Measurements from ENCODE around the gene NANOS2.

Gene NANOS2

GRCh38 chr19:45927565-45928261 is 13.1 kb upstream of the NANOS2 start:
- peak; percentile 98 for ATAC-seq

GRCh38 chr19:45924891-45925447 is 10.4 kb upstream of the NANOS2 start:
- TF ChIP-seq ZC3H10 (CRISPR knock-in tag; IDR thresholded peaks at IDR 0.05) (no peak), TSHZ2 (CRISPR knock-in tag; IDR thresholded peaks at IDR 0.05) (no peak), POU6F1 (CRISPR knock-in tag; IDR thresholded peaks at IDR 0.05; ENCODE audit: borderline replicate concordance, low read depth) (no peak), OSR1 (CRISPR knock-in tag; IDR thresholded peaks at IDR 0.05) (no peak), PPARA (CRISPR knock-in tag; IDR thresholded peaks at IDR 0.05; ENCODE audit: borderline replicate concordance) (no peak), ZNF565 (CRISPR knock-in tag; conservative IDR thresholded peaks at IDR 0.05; ENCODE audit: low read depth) (no peak)

More at GRCh38 chr19:45927565-45928261, 13.1 kb upstream of the NANOS2 start:
- TF ChIP-seq BACH2 (CRISPR knock-in tag; IDR thresholded peaks at IDR 0.05; ENCODE audit: borderline replicate concordance) (no peak), ESRRG (CRISPR knock-in tag; IDR thresholded peaks at IDR 0.05) (no peak), GLIS3 (CRISPR knock-in tag; IDR thresholded peaks at IDR 0.05) (no peak), ZC3H10 (CRISPR knock-in tag; IDR thresholded peaks at IDR 0.05) (no peak), ZNF8 (CRISPR knock-in tag; IDR thresholded peaks at IDR 0.05) (no peak), CSDC2 (CRISPR knock-in tag; IDR thresholded peaks at IDR 0.05) (no peak), PPARA (CRISPR knock-in tag; IDR thresholded peaks at IDR 0.05; ENCODE audit: borderline replicate concordance) (no peak), RARB (CRISPR knock-in tag; IDR thresholded peaks at IDR 0.05) (no peak)

GRCh38 chr19:45922281-45922680 is 7.7 kb upstream of the NANOS2 start:
- 0 out of 3 replicates have a peak, but pooled peaks have one; percentile 40 for ATAC-seq
- no peak for TF ChIP-seq ZNF565 (CRISPR knock-in tag; conservative IDR thresholded peaks at IDR 0.05; ENCODE audit: low read depth)

More at GRCh38 chr19:45924891-45925447, 10.4 kb upstream of the NANOS2 start:
- no peak for ATAC-seq

- TF ChIP-seq ZNF565 (CRISPR knock-in tag; conservative IDR thresholded peaks at IDR 0.05; ENCODE audit: low read depth) (no peak), CSDC2 (CRISPR knock-in tag; IDR thresholded peaks at IDR 0.05) (no peak), GLIS3 (CRISPR knock-in tag; IDR thresholded peaks at IDR 0.05) (no peak), ZFP3 (CRISPR knock-in tag; IDR thresholded peaks at IDR 0.05) (no peak), CSRNP3 (CRISPR knock-in tag; IDR thresholded peaks at IDR 0.05) (no peak), RARB (CRISPR knock-in tag; IDR thresholded peaks at IDR 0.05) (no peak), TCF4 (CRISPR knock-in tag; IDR thresholded peaks at IDR 0.05; ENCODE audit: borderline replicate concordance) (no peak), OSR1 (CRISPR knock-in tag; IDR thresholded peaks at IDR 0.05) (no peak), PATZ1 (CRISPR knock-in tag; IDR thresholded peaks at IDR 0.05; ENCODE audit: borderline replicate concordance) (no peak), ESRRG (CRISPR knock-in tag; IDR thresholded peaks at IDR 0.05) (no peak), TSHZ2 (CRISPR knock-in tag; IDR thresholded peaks at IDR 0.05) (no peak), SNAI2 (CRISPR knock-in tag; IDR thresholded peaks at IDR 0.05) (no peak), PPARA (CRISPR knock-in tag; IDR thresholded peaks at IDR 0.05; ENCODE audit: borderline replicate concordance) (no peak), POU6F1 (CRISPR knock-in tag; IDR thresholded peaks at IDR 0.05; ENCODE audit: borderline replicate concordance, low read depth) (no peak), TOX (CRISPR knock-in tag; IDR thresholded peaks at IDR 0.05; ENCODE audit: borderline replicate concordance) (no peak)
- no peak for ATAC-seq
Observed at GRCh38 chr19:45920458-45920857, 5.9 kb upstream of the NANOS2 start.

Measured in SK-N-SH treated with all-trans-retinoic acid at 6 μM for 48 hours (cell line).